ENCODE data around the gene UNC119B. TPM values are rescaled to one million over a fixed set of nuclear protein-coding genes. Genes with fewer than 3 reads are reported as not detected.
A peak's percentile ranks its signal among the peaks of the same experiment; 100 is the strongest.

UNC119B gene
- total RNA-seq, 4 donors from 2014 or later = 4.7 to 8.7 (median 7.8) TPM

DNA sequence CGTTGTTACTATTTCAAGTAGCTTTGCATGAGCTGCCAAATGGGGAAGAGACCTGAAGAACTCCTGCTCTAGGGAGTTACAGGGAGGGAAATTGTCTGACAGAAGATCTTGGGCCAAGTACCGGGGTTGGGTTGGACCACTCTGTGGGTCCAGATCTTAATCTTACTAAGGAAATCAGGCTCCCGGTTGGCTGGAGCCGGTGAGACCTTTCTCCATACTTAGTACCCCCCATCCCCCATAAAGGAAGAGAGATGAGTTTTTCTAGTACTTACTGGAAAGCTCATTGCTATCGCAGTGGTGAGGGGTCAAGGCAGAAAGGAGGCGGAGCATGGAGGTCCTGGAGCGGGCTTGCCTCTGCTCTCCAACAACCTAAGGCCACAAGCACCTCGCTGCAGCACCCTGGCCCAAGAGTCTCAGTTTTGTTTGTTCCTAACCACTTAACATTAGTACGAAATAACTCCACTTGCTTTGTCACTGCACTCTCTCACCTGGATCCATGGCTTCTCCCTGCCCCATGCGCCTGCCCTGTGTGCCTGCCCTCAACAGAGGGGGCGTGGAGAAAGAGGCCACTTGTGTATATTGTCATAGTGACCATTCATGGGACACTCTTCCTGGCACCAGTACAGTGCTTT, 6.8 kb upstream of the UNC119B start:
- H3K9me3 ChIP-seq = no peaks in the 10 kb centered on the region
- no peak overlapping the region for H3K4me3 ChIP-seq
- ATAC-seq (no peak), DNase-seq (no peak)
- in situ Hi-C loops (cut with MboI; ENCODE audit: low sequenced_read_pairs in 4 of 4) = no loop called here
- no peak for TF ChIP-seq POLR2A (IDR thresholded peaks at IDR 0.05)
- TF ChIP-seq, protein P1, sequence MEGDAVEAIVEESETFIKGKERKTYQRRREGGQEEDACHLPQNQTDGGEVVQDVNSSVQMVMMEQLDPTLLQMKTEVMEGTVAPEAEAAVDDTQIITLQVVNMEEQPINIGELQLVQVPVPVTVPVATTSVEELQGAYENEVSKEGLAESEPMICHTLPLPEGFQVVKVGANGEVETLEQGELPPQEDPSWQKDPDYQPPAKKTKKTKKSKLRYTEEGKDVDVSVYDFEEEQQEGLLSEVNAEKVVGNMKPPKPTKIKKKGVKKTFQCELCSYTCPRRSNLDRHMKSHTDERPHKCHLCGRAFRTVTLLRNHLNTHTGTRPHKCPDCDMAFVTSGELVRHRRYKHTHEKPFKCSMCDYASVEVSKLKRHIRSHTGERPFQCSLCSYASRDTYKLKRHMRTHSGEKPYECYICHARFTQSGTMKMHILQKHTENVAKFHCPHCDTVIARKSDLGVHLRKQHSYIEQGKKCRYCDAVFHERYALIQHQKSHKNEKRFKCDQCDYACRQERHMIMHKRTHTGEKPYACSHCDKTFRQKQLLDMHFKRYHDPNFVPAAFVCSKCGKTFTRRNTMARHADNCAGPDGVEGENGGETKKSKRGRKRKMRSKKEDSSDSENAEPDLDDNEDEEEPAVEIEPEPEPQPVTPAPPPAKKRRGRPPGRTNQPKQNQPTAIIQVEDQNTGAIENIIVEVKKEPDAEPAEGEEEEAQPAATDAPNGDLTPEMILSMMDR (IDR thresholded peaks at IDR 0.05 in 4 of 5, conservative IDR thresholded peaks at IDR 0.05 in 1 of 5) = no peak
- intact Hi-C loops (cut with DNase I; ENCODE audit: low total_unique reads) = no loop called here
- peak overlapping the region in 3 of 4 donors; percentile 20 to 66 (median 39) for H3K27ac ChIP-seq
- H3K4me1 ChIP-seq = peaks cover 17 to 37% of the 10 kb centered on the region in 2 donors
- H3K27me3 ChIP-seq = no peaks in the 10 kb centered on the region
- peaks cover 0 to 26% of the 10 kb centered on the region in 2 donors for H3K36me3 ChIP-seq

DNA sequence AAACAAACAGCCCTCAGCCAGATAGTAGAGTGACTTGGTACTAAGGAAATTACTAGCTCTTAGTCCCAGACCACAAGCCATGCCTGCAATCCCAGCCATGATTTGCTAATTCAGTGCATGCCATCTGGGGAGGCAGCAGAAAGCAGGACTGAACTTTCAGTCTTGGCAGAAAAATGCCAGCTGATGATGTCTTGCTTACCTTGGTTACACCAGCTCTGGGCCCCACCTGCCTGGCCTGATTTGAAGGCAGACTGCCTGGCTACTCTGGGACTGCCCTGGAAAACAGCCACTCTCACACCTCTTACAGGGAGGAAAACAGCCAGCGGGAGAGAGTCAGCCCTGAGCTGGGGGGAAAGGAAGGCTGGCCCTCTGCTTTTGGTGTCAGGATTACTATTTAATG, 4.6 kb upstream of the UNC119B start:
- DNase-seq (no peak), ATAC-seq (no peak)
- TF ChIP-seq, protein P1 (IDR thresholded peaks at IDR 0.05 in 4 of 5, conservative IDR thresholded peaks at IDR 0.05 in 1 of 5) = no peak
- no peak for TF ChIP-seq POLR2A (IDR thresholded peaks at IDR 0.05)
- Histone ChIP-seq H3K27ac (no peak overlapping the region), H3K36me3 (peaks cover 0 to 11% of the 10 kb centered on the region in 2 donors), H3K4me3 (no peak overlapping the region), H3K9me3 (no peaks in the 10 kb centered on the region), H3K27me3 (no peaks in the 10 kb centered on the region), H3K4me1 (peaks cover 12 to 21% of the 10 kb centered on the region in 2 donors)
- intact Hi-C loops (cut with DNase I; ENCODE audit: low total_unique reads) (no loop called here), in situ Hi-C loops (cut with MboI; ENCODE audit: low sequenced_read_pairs in 4 of 4) (no loop called here)

DNA sequence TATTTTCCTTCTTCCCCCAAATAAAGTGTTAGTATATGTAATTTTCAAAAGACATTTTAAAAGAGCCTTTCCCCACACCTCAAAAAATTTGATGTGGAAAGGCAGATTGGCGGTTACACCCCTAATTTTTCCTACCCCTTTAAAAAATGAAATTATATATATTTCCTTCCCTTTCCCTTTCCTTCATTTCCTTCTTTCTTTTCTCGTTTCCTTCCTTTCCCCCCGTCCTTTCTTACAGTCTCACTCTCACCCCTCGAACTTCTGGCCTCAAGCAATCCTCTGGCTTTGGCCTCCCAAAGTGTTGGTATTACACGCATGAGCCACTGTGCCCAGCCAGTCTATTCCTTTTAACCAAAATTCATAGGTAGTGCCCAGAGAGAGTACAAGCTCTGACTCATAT, 4.2 kb upstream of the UNC119B start:
- Histone ChIP-seq H3K4me1 (peaks cover 11 to 18% of the 10 kb centered on the region in 2 donors), H3K9me3 (no peaks in the 10 kb centered on the region), H3K27ac (no peak overlapping the region), H3K27me3 (no peaks in the 10 kb centered on the region), H3K36me3 (peaks cover 0 to 11% of the 10 kb centered on the region in 2 donors), H3K4me3 (no peak overlapping the region)
- intact Hi-C loops (cut with DNase I; ENCODE audit: low total_unique reads) (no loop called here), in situ Hi-C loops (cut with MboI; ENCODE audit: low sequenced_read_pairs in 4 of 4) (no loop called here)
- TF ChIP-seq, protein P1 (IDR thresholded peaks at IDR 0.05 in 4 of 5, conservative IDR thresholded peaks at IDR 0.05 in 1 of 5) = no peak
- no peak for TF ChIP-seq POLR2A (IDR thresholded peaks at IDR 0.05)
- DNase-seq = no peak
- ATAC-seq = no peak

DNA sequence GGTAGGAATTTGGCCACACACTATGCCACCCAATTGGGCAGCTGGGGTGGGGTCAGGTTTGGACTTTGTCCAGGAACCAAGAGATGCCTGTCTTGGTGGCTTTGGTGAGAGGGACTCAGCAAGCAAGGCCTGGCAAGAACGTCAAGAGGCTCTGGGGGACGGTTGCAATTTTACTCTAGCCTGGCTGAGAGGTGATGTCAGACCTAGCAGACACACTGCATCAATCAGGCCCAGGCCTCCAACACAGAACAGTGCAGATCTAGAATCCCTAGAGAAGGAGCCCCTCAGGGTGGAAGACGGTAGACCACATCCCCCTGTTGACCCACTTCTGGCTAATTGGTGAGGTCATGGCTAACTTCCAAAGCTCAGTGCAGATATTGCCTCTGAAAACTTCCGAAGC, 1.6 kb upstream of the UNC119B start:
- H3K27me3 ChIP-seq = no peaks in the 10 kb centered on the region
- DNase-seq = no peak
- no peaks in the 10 kb centered on the region for H3K36me3 ChIP-seq
- H3K4me1 ChIP-seq = peaks cover 19 to 25% of the 10 kb centered on the region in 2 donors
- no peak overlapping the region for H3K27ac ChIP-seq
- no peak overlapping the region for H3K4me3 ChIP-seq
- ATAC-seq = no peak
- H3K9me3 ChIP-seq = no peaks in the 10 kb centered on the region
- TF ChIP-seq, protein P1 (IDR thresholded peaks at IDR 0.05 in 4 of 5, conservative IDR thresholded peaks at IDR 0.05 in 1 of 5) = no peak
- no peak for TF ChIP-seq POLR2A (IDR thresholded peaks at IDR 0.05)
- intact Hi-C loops (cut with DNase I; ENCODE audit: low total_unique reads) (no loop called here), in situ Hi-C loops (cut with MboI; ENCODE audit: low sequenced_read_pairs in 4 of 4) (no loop called here)
